ENCODE data around the gene ACHE. TPM values are rescaled to one million over a fixed set of nuclear protein-coding genes. Genes with fewer than 3 reads are reported as not detected.
"Not testable (repeated sequence)": the region's sequence is repeated elsewhere in the genome, so short reads cannot be mapped to it uniquely, and the experiment has no call there.

ACHE gene
- total and polyA plus RNA-seq, 2 of the 13 experiments (the other 11 are each of a cell fraction or from before 2014, with no cell fraction given): 0.18 to 0.40 TPM

GRCh38 chr7:100911484-100911883 lies 15.8 kb upstream of the ACHE start:
- in situ Hi-C loops (cut with HindIII; ENCODE audit: extremely low pct_ligation_motif_present, low pct_unique_long_range_greater_than_20kb): no loop called here
- POLR2A ChIA-PET: interaction anchor here (1.1 kb wide), 1 partner anchor 22 kb away, joined by 4 read pairs; the partner anchor contains the start of gene UFSP1
- Histone ChIP-seq H3K4me3 (replicated peaks in 1 of 3; ENCODE audit: insufficient read depth in 1 of 3, low read depth in 2 of 3, low read length in 3 of 3) (no peak overlapping the region), H3K4me2 (ENCODE audit: low read depth, low read length) (no peak overlapping the region), H3K79me2 (ENCODE audit: insufficient read depth, low read length) (no peaks in the 10 kb centered on the region), H3K4me1 (ENCODE audit: insufficient read depth, low read length) (peaks cover 19% of the 10 kb centered on the region), H3K9ac (ENCODE audit: insufficient read depth, low read depth, low read length) (no peak overlapping the region), H3K27ac (ENCODE audit: extremely low read length, insufficient read depth, low read length) (no peak overlapping the region), H2AFZ (ENCODE audit: low read length) (no peak overlapping the region), H3K36me3 (replicated peaks in 1 of 2; ENCODE audit: control insufficient read depth in 1 of 2, insufficient read depth in 2 of 2, low read length in 2 of 2) (no peaks in the 10 kb centered on the region), H4K20me1 (ENCODE audit: insufficient read depth, low read length) (no peaks in the 10 kb centered on the region), H3K27me3 (ENCODE audit: control insufficient read depth in 1 of 2, insufficient read depth in 2 of 2, low read length in 2 of 2) (no peaks in the 10 kb centered on the region), H3K9me3 (ENCODE audit: low read length) (no peaks in the 10 kb centered on the region)
- FAIRE-seq (no peak), ATAC-seq (no peak), DNase-seq (ENCODE audit: low spot score) (no peak)
- intact Hi-C loops (cut with micrococcal nuclease; ENCODE audit: unreplicated experiment): no loop called here
- no peak for TF ChIP-seq MYC (CRISPR knock-in tag; IDR thresholded peaks at IDR 0.05; ENCODE audit: borderline replicate concordance)
- CTCF ChIA-PET (ENCODE audit: low intra/inter-chr PET ratio, low total read pairs): no interaction called here
- 49% methylated on average over 3 of the region's 3 CpGs for WGBS (ENCODE audit: low lambda C conversion rate)
- no TSS peak for BruUV-seq (replicated peaks)

DNA sequence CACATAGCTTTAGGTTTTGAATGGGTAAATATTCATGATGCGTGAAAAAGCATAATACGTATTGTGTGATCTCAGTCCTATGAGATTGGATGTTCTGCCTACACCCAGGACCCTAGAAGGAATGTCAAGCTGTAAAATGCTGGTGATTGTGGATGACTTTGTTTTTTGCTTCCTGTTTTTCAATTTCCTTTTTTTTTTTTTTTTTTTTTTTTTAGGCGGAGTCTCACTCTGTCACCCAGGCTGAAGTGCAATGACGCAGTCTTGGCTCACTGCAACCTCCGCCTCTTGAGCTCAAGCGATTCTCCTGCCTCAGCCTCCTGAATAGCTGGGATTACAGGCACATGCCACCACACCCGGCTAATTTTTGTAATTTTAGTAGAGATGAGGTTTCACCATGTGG lies 14.8 kb upstream of the ACHE start:
- DNase-seq (ENCODE audit: low spot score); FAIRE-seq; H3K4me3 ChIP-seq (replicated peaks in 1 of 3; ENCODE audit: insufficient read depth in 1 of 3, low read depth in 2 of 3, low read length in 3 of 3); H3K79me2 ChIP-seq (ENCODE audit: insufficient read depth, low read length); H2AFZ ChIP-seq (ENCODE audit: low read length); H3K27me3 ChIP-seq (ENCODE audit: control insufficient read depth in 1 of 2, insufficient read depth in 2 of 2, low read length in 2 of 2); H3K9ac ChIP-seq (ENCODE audit: insufficient read depth, low read depth, low read length); in situ Hi-C loops (cut with HindIII; ENCODE audit: extremely low pct_ligation_motif_present, low pct_unique_long_range_greater_than_20kb); H3K4me2 ChIP-seq (ENCODE audit: low read depth, low read length); CTCF ChIA-PET (ENCODE audit: low intra/inter-chr PET ratio, low total read pairs); BruUV-seq (replicated peaks); ATAC-seq; H3K9me3 ChIP-seq (ENCODE audit: low read length); intact Hi-C loops (cut with micrococcal nuclease; ENCODE audit: unreplicated experiment); H4K20me1 ChIP-seq (ENCODE audit: insufficient read depth, low read length); H3K27ac ChIP-seq (ENCODE audit: extremely low read length, insufficient read depth, low read length); H3K36me3 ChIP-seq (replicated peaks in 1 of 2; ENCODE audit: control insufficient read depth in 1 of 2, insufficient read depth in 2 of 2, low read length in 2 of 2); POLR2A ChIA-PET: not testable (repeated sequence)
- 71% methylated on average over 7 of the region's 7 CpGs for WGBS (ENCODE audit: low lambda C conversion rate)
- H3K4me1 ChIP-seq (ENCODE audit: insufficient read depth, low read length): peaks cover 19% of the 10 kb centered on the region

- in situ Hi-C loops (cut with HindIII; ENCODE audit: extremely low pct_ligation_motif_present, low pct_unique_long_range_greater_than_20kb): no loop called here
- FAIRE-seq (no peak), DNase-seq (ENCODE audit: low spot score) (no peak), ATAC-seq (no peak)
- no peak overlapping the region for H3K4me3 ChIP-seq (replicated peaks in 1 of 3; ENCODE audit: insufficient read depth in 1 of 3, low read depth in 2 of 3, low read length in 3 of 3)
- H4K20me1 ChIP-seq (ENCODE audit: insufficient read depth, low read length): no peaks in the 10 kb centered on the region
- H2AFZ ChIP-seq (ENCODE audit: low read length): no peak overlapping the region
- H3K36me3 ChIP-seq (replicated peaks in 1 of 2; ENCODE audit: control insufficient read depth in 1 of 2, insufficient read depth in 2 of 2, low read length in 2 of 2): no peaks in the 10 kb centered on the region
- no peaks in the 10 kb centered on the region for H3K79me2 ChIP-seq (ENCODE audit: insufficient read depth, low read length)
- no peak overlapping the region for H3K27ac ChIP-seq (ENCODE audit: extremely low read length, insufficient read depth, low read length)
- no TSS peak for BruUV-seq (replicated peaks)
- ChIA-PET POLR2A (no interaction called here), CTCF (ENCODE audit: low intra/inter-chr PET ratio, low total read pairs) (no interaction called here)
- no peak overlapping the region for H3K4me2 ChIP-seq (ENCODE audit: low read depth, low read length)
- no peaks in the 10 kb centered on the region for H3K9me3 ChIP-seq (ENCODE audit: low read length)
- TF ChIP-seq SMYD3 (CRISPR knock-in tag; IDR thresholded peaks at IDR 0.05) (no peak), ZNF768 (CRISPR knock-in tag; IDR thresholded peaks at IDR 0.05) (no peak), TCF7 (IDR thresholded peaks at IDR 0.05; ENCODE audit: low read depth) (no peak), AGO2 (optimal IDR thresholded peaks at IDR 0.05; ENCODE audit: low read depth, low read length) (no peak), ZEB1 (IDR thresholded peaks at IDR 0.05; ENCODE audit: insufficient replicate concordance, low read depth) (no peak), ZNF503 (CRISPR knock-in tag; IDR thresholded peaks at IDR 0.05) (no peak)
- peaks cover 10% of the 10 kb centered on the region for H3K4me1 ChIP-seq (ENCODE audit: insufficient read depth, low read length)
- intact Hi-C loops (cut with micrococcal nuclease; ENCODE audit: unreplicated experiment): no loop called here
- H3K27me3 ChIP-seq (ENCODE audit: control insufficient read depth in 1 of 2, insufficient read depth in 2 of 2, low read length in 2 of 2): no peaks in the 10 kb centered on the region
- H3K9ac ChIP-seq (ENCODE audit: insufficient read depth, low read depth, low read length): no peak overlapping the region
- 67% methylated on average over 5 of the region's 5 CpGs for WGBS (ENCODE audit: low lambda C conversion rate)
Observed at GRCh38 chr7:100908512-100908911, 12.8 kb upstream of the ACHE start.

Measured in HepG2 (cell line).